Limb (tissue), 2 donors: ENCODE results near the gene FITM1.

ENCODE experiments used
- DNase-seq, 2 donors: peaks; one replicate each; pipeline ENCODE4 v3.0.0-alpha.2; 2016; ENCODE audit errors: extremely low spot score in 2 of 2

The FITM1 gene

GRCh38 chr14:24139272-24139934, 8.9 kb downstream of the FITM1 start:
- DNase-seq: no peak

GRCh38 chr14:24141097-24141880, 10.8 kb downstream of the FITM1 start, which contains the start of gene EMC9:
TSS of gene EMC9 (minus strand) at chr14:24141591. CDS start at chr14:24141304, 287 bp downstream.
- DNase-seq: peak; percentile 99

- no peak for DNase-seq
These were observed 13.1 kb downstream of the FITM1 start for GRCh38 chr14:24143511-24143910.

GRCh38 chr14:24144451-24144850, 14.0 kb downstream of the FITM1 start:
- no peak for DNase-seq

GRCh38 chr14:24145219-24145618, 14.8 kb downstream of the FITM1 start:
- DNase-seq: no peak

GRCh38 chr14:24145690-24146452, 15.4 kb downstream of the FITM1 start:
- DNase-seq: no peak

- peak; percentile 94 for DNase-seq
These were observed 16.1 kb downstream of the FITM1 start, which contains the start of gene PSME2 for GRCh38 chr14:24146453-24146977. TSS of gene PSME2 (minus strand) at chr14:24146610. CDS start at chr14:24146581, 29 bp downstream.

GRCh38 chr14:24146978-24147760, 16.7 kb downstream of the FITM1 start, which contains the start of gene RNF31:
TSS of gene RNF31 (plus strand) at chr14:24147498. CDS start at chr14:24147699, 201 bp downstream.
- DNase-seq: peak; percentile 97 to 99

- no peak for DNase-seq
These were observed 17.4 kb downstream of the FITM1 start for GRCh38 chr14:24147761-24148428.

GRCh38 chr14:24149302-24149969, 19.0 kb downstream of the FITM1 start:
- no peak for DNase-seq

GRCh38 chr14:24150061-24150460, 19.6 kb downstream of the FITM1 start:
- no peak for DNase-seq

GRCh38 chr14:24150567-24150966, 20.1 kb downstream of the FITM1 start:
- DNase-seq: no peak

GRCh38 chr14:24150993-24151392, 20.5 kb downstream of the FITM1 start:
- no peak for DNase-seq

GRCh38 chr14:24151404-24152080, 21.1 kb downstream of the FITM1 start:
- DNase-seq: no peak

GRCh38 chr14:24155100-24155499, 24.6 kb downstream of the FITM1 start:
- DNase-seq: no peak

- DNase-seq: no peak
These were observed 26.4 kb downstream of the FITM1 start for GRCh38 chr14:24156840-24157239.

- no peak for DNase-seq
These were observed 26.9 kb downstream of the FITM1 start for GRCh38 chr14:24157331-24157730.

- no peak for DNase-seq
These were observed 29.5 kb downstream of the FITM1 start for GRCh38 chr14:24159777-24160498.

- no peak for DNase-seq
These were observed 30.0 kb downstream of the FITM1 start for GRCh38 chr14:24160499-24160849.
